ENCODE data around the gene HDAC9. TPM values are rescaled to one million over a fixed set of nuclear protein-coding genes. Genes with fewer than 3 reads are reported as not detected.

HDAC9 gene
- polyA plus RNA-seq, 2 of the 4 experiments (the other 2 are of a cell fraction), result 0.05 to 0.26 TPM

DNA sequence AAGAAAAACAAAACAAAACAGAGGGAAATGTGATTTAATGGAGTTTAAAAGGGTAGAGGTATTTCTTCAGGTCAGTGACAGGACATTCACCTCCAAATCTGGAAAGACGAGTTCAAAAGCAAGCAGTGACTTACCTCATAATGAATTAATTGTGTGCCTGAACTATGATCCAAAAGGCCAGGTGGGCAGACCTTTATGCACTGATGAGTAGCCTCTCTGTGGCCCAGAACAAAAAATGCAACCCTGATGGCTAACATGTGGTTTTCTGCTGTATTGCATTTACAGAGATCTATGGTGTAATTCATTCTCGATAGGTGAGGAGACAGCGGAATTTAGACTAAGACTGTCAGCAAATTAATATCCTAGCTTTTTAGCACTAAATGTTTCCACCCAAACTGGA, 142.0 kb downstream of the HDAC9 start:
- Histone ChIP-seq H3K27ac (no peak overlapping the region), H3K4me2 (no peak overlapping the region), H3K4me3 (no peak overlapping the region), H3K9me3 (no peaks in the 10 kb centered on the region), H3K4me1 (no peaks in the 10 kb centered on the region)
- FAIRE-seq (no peak), ATAC-seq (no peak), DNase-seq (ENCODE audit: low read depth in 1 of 2, low spot score in 1 of 2) (no peak)
- WGBS (ENCODE audit: missing lambda C conversion rate), result 64% methylated on average over 3 of the region's 3 CpGs
- CTCF ChIA-PET, result no interaction called here
- TF ChIP-seq, protein P1, sequence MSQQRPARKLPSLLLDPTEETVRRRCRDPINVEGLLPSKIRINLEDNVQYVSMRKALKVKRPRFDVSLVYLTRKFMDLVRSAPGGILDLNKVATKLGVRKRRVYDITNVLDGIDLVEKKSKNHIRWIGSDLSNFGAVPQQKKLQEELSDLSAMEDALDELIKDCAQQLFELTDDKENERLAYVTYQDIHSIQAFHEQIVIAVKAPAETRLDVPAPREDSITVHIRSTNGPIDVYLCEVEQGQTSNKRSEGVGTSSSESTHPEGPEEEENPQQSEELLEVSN (IDR thresholded peaks at IDR 0.05; ENCODE audit: borderline replicate concordance, low read depth), result no peak
- TF ChIP-seq MYC (IDR thresholded peaks at IDR 0.05; ENCODE audit: borderline replicate concordance, low read length) (no peak), NFE2L2 (conservative IDR thresholded peaks at IDR 0.05; ENCODE audit: low read length) (no peak), EP300 (IDR thresholded peaks at IDR 0.05) (no peak), FOSB (CRISPR knock-in tag; IDR thresholded peaks at IDR 0.05) (no peak), HOXB13 (CRISPR knock-in tag; IDR thresholded peaks at IDR 0.05; ENCODE audit: low read depth) (no peak), MAFK (IDR thresholded peaks at IDR 0.05; ENCODE audit: partially characterized antibody) (no peak), JUN (IDR thresholded peaks at IDR 0.05) (no peak), EHMT2 (IDR thresholded peaks at IDR 0.05; ENCODE audit: low read depth) (no peak), MAZ (IDR thresholded peaks at IDR 0.05; ENCODE audit: borderline replicate concordance, low read depth, low read length) (no peak), HEYL (CRISPR knock-in tag; IDR thresholded peaks at IDR 0.05) (no peak), SMC3 (IDR thresholded peaks at IDR 0.05) (no peak), FOXS1 (CRISPR knock-in tag; IDR thresholded peaks at IDR 0.05) (no peak), ZFP36 (IDR thresholded peaks at IDR 0.05; ENCODE audit: borderline replicate concordance, partially characterized antibody) (no peak)
- TF ChIP-seq, protein P2, sequence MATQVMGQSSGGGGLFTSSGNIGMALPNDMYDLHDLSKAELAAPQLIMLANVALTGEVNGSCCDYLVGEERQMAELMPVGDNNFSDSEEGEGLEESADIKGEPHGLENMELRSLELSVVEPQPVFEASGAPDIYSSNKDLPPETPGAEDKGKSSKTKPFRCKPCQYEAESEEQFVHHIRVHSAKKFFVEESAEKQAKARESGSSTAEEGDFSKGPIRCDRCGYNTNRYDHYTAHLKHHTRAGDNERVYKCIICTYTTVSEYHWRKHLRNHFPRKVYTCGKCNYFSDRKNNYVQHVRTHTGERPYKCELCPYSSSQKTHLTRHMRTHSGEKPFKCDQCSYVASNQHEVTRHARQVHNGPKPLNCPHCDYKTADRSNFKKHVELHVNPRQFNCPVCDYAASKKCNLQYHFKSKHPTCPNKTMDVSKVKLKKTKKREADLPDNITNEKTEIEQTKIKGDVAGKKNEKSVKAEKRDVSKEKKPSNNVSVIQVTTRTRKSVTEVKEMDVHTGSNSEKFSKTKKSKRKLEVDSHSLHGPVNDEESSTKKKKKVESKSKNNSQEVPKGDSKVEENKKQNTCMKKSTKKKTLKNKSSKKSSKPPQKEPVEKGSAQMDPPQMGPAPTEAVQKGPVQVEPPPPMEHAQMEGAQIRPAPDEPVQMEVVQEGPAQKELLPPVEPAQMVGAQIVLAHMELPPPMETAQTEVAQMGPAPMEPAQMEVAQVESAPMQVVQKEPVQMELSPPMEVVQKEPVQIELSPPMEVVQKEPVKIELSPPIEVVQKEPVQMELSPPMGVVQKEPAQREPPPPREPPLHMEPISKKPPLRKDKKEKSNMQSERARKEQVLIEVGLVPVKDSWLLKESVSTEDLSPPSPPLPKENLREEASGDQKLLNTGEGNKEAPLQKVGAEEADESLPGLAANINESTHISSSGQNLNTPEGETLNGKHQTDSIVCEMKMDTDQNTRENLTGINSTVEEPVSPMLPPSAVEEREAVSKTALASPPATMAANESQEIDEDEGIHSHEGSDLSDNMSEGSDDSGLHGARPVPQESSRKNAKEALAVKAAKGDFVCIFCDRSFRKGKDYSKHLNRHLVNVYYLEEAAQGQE (IDR thresholded peaks at IDR 0.05), result no peak
- TF ChIP-seq, protein P3, sequence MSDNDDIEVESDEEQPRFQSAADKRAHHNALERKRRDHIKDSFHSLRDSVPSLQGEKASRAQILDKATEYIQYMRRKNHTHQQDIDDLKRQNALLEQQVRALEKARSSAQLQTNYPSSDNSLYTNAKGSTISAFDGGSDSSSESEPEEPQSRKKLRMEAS (IDR thresholded peaks at IDR 0.05), result no peak
- POLR2A ChIA-PET, result no interaction called here

- 50% methylated on average over 4 of the region's 4 CpGs for WGBS (ENCODE audit: missing lambda C conversion rate)
- no peak for DNase-seq (ENCODE audit: low read depth in 1 of 2, low spot score in 1 of 2)
- no peak overlapping the region for H3K27ac ChIP-seq
- no peak overlapping the region for H3K4me2 ChIP-seq
- CTCF ChIA-PET, result interaction anchor here (1.0 to 1.1 kb wide), 2 partner anchors 13 to 17 kb away, joined by 3 to 4 read pairs; no protein-coding TSS in a partner anchor
- no peaks in the 10 kb centered on the region for H3K9me3 ChIP-seq
- no peak for FAIRE-seq
- no peak for ATAC-seq
- TF ChIP-seq CHD4 (IDR thresholded peaks at IDR 0.05; ENCODE audit: borderline replicate concordance) (no peak), HEYL (CRISPR knock-in tag; IDR thresholded peaks at IDR 0.05) (no peak), CHD2 (IDR thresholded peaks at IDR 0.05; ENCODE audit: low read length, partially characterized antibody) (no peak), ZSCAN20 (CRISPR knock-in tag; IDR thresholded peaks at IDR 0.05) (no peak), PHF8 (IDR thresholded peaks at IDR 0.05; ENCODE audit: borderline replicate concordance, low read depth) (no peak), ESRRA (IDR thresholded peaks at IDR 0.05; ENCODE audit: borderline replicate concordance, low read length) (no peak), MYC (IDR thresholded peaks at IDR 0.05; ENCODE audit: borderline replicate concordance, low read length) (no peak), ZFP36 (IDR thresholded peaks at IDR 0.05; ENCODE audit: borderline replicate concordance, partially characterized antibody) (no peak)
- TF ChIP-seq, protein P3 (IDR thresholded peaks at IDR 0.05), result no peak
- H3K4me1 ChIP-seq, result no peaks in the 10 kb centered on the region
- H3K4me3 ChIP-seq, result no peak overlapping the region
- POLR2A ChIA-PET, result no interaction called here
These were observed 143.3 kb downstream of the HDAC9 start for GRCh38 chr7:18638594-18639452.
